ENCODE measurements around the gene CCNDBP1.

CCNDBP1 gene

GRCh38 chr15:43212951-43213350 lies 27.7 kb downstream of the CCNDBP1 start:
- Histone ChIP-seq H3K27ac (no peak overlapping the region), H3K36me3 (no peaks in the 10 kb centered on the region), H3K9me3 (ENCODE audit: severe bottlenecking) (no peaks in the 10 kb centered on the region), H3K27me3 (ENCODE audit: insufficient read depth, low read depth, severe bottlenecking) (no peaks in the 10 kb centered on the region), H3K4me3 (ENCODE audit: low read depth, low read length) (no peak overlapping the region)
- no peak for TF ChIP-seq CTCF (IDR thresholded peaks at IDR 0.05; ENCODE audit: low read depth, low read length)
- DNase-seq = no peak

- H3K4me3 ChIP-seq (ENCODE audit: low read depth, low read length) = no peak overlapping the region
- no peaks in the 10 kb centered on the region for H3K27me3 ChIP-seq (ENCODE audit: insufficient read depth, low read depth, severe bottlenecking)
- no peak for DNase-seq
- H3K36me3 ChIP-seq = no peaks in the 10 kb centered on the region
- H3K9me3 ChIP-seq (ENCODE audit: severe bottlenecking) = no peaks in the 10 kb centered on the region
- no peak overlapping the region for H3K27ac ChIP-seq
- no peak for TF ChIP-seq CTCF (IDR thresholded peaks at IDR 0.05; ENCODE audit: low read depth, low read length)
Observed at GRCh38 chr15:43213466-43213865, 28.3 kb downstream of the CCNDBP1 start.

- Histone ChIP-seq H3K4me3 (ENCODE audit: low read depth, low read length) (no peak overlapping the region), H3K27ac (no peak overlapping the region), H3K36me3 (no peaks in the 10 kb centered on the region), H3K9me3 (ENCODE audit: severe bottlenecking) (no peaks in the 10 kb centered on the region), H3K27me3 (ENCODE audit: insufficient read depth, low read depth, severe bottlenecking) (no peaks in the 10 kb centered on the region)
- DNase-seq = no peak
- TF ChIP-seq CTCF (IDR thresholded peaks at IDR 0.05; ENCODE audit: low read depth, low read length) = no peak
Observed at GRCh38 chr15:43214169-43214568, 29.0 kb downstream of the CCNDBP1 start.

GRCh38 chr15:43214592-43215295 lies 29.5 kb downstream of the CCNDBP1 start:
- no peaks in the 10 kb centered on the region for H3K27me3 ChIP-seq (ENCODE audit: insufficient read depth, low read depth, severe bottlenecking)
- no peak for TF ChIP-seq CTCF (IDR thresholded peaks at IDR 0.05; ENCODE audit: low read depth, low read length)

GRCh38 chr15:43215961-43216360 lies 30.8 kb downstream of the CCNDBP1 start:
- no peak for DNase-seq
- no peak overlapping the region for H3K27ac ChIP-seq
- no peaks in the 10 kb centered on the region for H3K9me3 ChIP-seq (ENCODE audit: severe bottlenecking)
- H3K36me3 ChIP-seq = no peaks in the 10 kb centered on the region
- no peaks in the 10 kb centered on the region for H3K27me3 ChIP-seq (ENCODE audit: insufficient read depth, low read depth, severe bottlenecking)
- TF ChIP-seq CTCF (IDR thresholded peaks at IDR 0.05; ENCODE audit: low read depth, low read length) = no peak
- no peak overlapping the region for H3K4me3 ChIP-seq (ENCODE audit: low read depth, low read length)

More at GRCh38 chr15:43214592-43215295, 29.5 kb downstream of the CCNDBP1 start:
- Histone ChIP-seq H3K9me3 (ENCODE audit: severe bottlenecking) (no peaks in the 10 kb centered on the region), H3K27ac (no peak overlapping the region), H3K36me3 (no peaks in the 10 kb centered on the region), H3K4me3 (ENCODE audit: low read depth, low read length) (no peak overlapping the region)
- no peak for DNase-seq

Data from WERI-Rb-1 (cell line).